ENCODE measurements around the gene RGS3. TPM values are rescaled to one million over a fixed set of nuclear protein-coding genes. Genes with fewer than 3 reads are reported as not detected.
"Not testable (repeated sequence)": the region's sequence is repeated elsewhere in the genome, so short reads cannot be mapped to it uniquely, and the experiment has no call there.

The RGS3 gene
- polyA plus RNA-seq, 4 donors = 41.3 to 52.9 (median 47.4) TPM

DNA sequence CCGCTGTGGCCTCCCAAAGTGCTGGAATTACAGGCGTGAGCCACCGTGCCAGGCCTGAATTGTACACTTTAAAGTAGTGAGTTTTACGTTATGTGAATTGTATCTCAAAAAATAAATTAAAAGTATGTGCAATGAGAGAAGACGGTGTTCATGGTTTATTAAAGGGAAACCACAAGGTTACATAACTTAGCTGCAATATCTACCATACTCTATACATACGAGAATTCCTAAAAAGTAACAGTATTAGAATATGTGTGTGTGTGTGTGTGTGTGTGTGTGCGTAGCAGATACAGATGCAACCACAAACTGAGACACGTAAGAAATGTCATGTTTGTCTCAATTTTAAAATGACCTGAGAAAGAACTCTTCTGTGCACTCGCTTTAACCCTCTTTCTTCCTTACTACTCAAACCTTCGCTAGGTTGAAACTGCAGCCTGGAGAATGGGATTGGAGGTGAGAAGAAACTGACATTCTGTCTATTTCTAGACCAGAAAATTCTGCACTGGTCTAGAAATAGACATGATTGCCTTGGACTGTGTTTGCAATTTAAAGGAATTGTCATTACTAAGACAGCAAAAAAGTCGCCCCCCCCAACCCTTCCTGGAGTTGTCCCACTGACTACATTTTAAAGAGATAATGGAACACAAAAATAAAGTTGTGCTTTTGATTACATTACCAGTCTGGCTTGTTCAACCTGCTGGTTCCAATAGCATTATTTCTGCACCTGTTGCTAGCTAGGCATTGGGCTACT, 167.0 kb downstream of the RGS3 start:
- DNase-seq (ENCODE audit: low read depth in 4 of 4, low spot score in 2 of 4) = no peak

DNA sequence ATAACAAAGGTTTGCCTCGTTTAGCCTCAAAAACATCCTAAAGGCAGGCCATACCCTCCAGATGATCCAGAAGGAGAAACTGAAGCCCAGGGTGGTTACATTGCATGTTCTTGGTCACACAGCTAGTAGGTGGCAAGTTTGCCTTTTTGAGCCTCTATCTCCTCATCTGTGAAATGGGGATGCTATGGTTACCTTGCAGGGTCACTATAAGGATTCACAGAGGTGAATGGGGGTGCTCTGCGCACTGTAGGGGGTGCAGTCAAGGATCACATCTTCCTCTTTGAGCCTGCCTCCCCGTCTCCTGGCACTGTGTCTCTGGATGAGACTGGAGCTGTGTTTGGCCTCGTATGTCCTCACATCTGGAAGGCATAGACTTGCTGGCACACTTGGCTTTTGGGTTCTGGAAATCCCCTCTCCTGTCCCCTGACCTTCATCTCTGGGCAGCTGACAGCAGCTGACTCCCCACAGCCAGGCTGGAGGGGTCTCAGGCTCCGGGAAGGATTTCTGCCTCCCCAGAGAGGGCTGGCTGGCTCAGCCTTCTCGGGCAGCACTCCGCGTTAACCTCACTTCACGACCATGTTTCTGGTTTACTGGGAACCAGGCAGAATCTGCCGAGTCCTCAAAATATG, 167.7 kb downstream of the RGS3 start:
- no peak for DNase-seq (ENCODE audit: low read depth in 4 of 4, low spot score in 2 of 4)

DNA sequence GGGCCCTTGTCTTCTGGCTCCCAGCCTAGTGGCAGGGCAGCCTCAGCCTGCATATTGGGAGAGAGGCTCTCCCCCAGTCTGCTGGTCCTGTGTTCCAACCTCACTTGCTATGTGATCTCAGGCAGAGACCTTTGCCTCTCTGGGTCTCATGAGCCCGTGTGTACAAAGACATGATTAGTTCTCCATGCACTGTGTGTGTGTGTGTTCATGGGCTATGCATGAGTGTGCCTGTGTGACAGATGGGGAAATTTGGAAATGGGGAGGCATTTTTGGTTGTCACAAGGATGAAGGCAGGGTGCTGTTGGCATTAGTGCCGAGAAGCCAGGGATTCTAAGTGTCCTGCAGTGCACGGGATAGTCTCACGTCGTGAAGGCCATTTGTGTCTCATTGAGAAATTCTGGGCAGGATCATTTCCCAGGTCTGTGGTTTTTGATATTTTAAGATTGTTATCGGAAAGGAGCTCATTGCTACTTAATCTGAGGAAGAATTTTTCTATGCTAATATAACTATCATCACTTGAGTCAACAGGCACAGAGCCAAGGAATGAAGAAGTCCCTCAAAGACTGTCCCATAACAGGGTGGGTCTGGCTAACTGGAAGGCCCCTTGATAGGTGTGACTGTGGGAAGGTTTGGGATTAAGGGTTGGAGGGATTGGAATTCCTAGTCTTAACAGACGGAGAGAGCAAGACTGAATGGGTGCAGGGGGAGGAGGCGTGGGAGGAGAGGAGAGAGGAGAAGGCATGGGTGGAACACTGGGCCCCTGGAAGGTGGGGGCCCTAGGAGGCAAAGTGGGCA, 168.5 kb downstream of the RGS3 start:
- DNase-seq (ENCODE audit: low read depth in 4 of 4, low spot score in 2 of 4) = no peak

DNA sequence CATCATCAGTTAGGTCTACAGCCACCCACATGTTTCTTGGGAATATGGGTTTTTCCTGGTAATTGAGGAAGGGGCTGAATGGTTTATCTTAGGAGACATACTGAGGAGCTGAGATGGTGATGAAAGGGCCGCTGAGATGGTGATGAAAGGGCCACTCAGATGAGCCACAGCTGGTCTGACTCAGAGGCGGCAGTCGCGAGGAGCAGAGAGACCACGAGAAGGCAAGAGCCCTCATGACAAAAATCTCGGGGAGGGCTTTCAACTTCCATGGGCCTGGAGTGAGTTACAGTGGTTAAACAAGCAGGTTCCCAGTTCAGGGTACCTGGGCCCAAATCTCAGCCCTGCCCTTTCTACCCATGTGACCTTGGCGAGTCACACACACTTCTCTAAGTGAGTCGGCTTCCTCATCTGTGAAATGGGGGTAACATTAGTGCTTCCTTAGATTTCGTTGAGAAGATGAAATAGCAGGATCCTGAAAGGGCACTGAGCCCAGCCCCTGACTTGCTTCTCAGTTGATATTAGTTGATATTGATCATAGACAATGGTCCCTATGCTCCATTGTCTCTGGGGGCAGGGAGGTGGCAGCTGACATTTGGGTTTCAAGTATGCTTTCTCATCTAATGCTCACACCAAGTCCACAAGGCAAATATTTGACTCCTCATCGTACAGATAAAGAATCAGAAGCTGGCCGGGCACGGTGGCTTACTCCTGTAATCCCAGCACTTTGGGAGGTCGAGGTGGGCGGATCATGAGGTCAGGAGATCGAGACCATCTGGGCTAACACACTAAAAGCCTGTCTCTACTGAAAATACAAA, 169.5 kb downstream of the RGS3 start:
- no peak for DNase-seq (ENCODE audit: low read depth in 4 of 4, low spot score in 2 of 4)

DNA sequence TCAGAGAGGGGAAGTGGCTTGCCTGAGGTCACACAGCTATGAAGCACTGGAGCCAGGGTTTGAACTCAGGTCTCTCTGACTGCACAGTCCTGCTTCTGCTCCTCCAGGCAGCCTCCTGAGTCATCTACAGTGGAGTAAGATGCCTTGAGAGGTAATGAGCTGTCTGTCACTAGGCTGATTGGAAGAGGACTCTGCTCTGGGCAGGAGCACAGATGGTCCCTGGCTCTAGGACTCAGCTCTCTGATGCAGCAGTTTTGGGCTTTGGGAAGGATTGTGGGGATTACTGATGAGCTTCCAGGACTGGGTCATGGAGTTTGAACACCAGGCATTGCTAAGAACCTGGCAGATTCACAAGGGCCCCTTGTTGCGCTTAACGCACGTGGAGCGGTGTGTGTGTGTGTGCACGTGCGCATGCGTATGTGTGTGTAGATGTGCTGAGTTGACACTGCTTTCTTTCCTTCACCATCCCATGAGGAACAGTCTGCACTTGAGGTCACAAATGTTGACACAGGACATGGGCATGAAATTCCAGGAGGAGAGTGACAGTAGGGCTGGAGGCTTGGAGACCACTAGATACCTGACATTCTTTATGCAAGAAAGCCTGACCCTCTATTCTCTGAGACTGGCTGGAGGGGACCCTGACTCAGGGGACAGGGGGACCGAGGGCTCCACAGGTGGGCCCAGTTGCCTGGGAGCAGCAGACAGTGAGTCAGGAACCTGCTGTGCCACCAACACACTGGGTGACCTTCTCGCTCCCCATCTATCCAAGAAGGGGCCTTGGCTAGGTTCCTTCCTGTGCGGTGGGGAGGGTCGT, 170.5 kb downstream of the RGS3 start:
- DNase-seq (ENCODE audit: low read depth in 4 of 4, low spot score in 2 of 4) = no peak

DNA sequence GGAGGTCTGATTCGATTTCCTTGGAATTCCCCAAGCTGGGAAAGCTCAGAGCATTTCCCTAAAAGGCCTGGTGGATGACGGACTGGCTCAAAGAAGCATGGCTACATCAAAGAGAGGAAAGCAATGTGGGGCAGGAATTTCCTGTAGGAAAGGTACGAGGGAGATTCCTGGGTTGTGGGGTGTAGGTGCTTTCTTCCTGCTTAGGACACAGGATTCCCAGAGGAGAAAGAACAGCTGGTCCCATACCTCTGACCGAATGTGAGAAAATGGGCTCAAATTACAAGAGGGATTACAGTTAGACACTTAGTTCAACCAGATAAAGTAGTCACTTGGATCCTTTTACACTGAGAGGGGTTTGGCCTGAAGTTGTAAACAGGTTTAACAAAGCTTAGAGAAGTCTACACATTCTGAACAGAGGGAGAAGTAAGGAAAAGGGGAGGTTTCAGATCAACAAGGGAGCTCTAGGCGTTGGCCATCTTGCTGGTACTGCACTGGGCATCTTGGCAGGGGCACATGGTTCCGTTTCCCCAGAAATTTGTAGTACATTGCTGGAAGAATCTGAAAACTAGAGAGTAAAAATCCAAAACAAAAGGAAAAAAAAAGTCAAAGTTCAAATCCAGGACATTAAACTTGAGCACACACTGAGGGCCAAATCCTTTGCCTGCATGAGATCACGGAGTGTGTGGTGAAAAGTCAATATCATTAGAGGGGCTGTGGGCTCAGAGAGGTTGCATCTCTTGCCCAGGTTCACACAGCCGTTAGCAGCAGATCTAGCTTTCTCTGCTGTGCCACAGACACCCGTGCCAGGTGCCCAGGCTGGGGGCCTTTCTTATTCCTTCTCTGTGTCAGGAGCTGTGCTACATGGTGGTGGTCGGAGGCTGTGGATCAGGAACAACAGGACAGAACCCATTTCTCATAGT, 171.3 kb downstream of the RGS3 start:
- DNase-seq (ENCODE audit: low read depth in 4 of 4, low spot score in 2 of 4) = no peak

DNA sequence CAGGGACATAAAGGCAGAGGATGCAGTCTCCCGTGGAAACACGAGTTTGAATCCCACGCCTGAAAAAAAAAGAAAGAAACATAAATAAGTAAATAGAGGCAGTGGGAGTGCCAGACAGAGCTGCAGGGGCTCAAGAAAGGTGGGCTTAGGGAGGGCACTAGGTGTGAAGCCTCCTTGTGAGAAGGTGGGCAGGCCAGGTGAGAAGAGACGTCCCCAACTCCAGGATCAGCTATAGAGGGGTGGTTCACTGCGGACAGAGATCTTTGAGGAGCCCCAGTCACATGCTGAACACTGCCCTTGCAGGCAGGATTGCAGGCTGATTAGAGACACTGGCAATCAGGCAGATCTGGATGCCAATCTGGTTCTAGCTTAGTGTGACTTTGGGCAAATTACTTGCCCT, 172.1 kb downstream of the RGS3 start:
- no peak for DNase-seq (ENCODE audit: low read depth in 4 of 4, low spot score in 2 of 4)

DNA sequence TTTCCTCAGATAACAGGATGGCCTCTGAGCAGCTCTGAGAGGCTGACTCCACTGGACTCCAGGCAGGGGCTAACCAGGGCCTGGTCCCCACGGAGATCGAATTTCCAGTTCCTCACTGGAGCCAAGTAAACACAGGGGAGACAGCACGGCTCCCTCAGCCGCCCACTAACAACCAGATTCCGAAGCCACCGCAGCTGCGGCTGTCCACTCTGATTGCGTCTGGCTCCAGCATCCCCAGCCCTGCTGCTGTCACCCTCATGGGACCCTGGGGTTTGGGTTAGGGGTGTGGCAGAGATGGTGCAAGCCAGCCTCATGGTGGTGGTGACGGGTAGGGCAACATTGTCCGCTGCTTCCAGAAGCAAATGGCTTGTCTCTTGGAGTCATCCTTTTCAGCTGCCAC, 172.6 kb downstream of the RGS3 start:
- DNase-seq (ENCODE audit: low read depth in 4 of 4, low spot score in 2 of 4) = no peak

DNA sequence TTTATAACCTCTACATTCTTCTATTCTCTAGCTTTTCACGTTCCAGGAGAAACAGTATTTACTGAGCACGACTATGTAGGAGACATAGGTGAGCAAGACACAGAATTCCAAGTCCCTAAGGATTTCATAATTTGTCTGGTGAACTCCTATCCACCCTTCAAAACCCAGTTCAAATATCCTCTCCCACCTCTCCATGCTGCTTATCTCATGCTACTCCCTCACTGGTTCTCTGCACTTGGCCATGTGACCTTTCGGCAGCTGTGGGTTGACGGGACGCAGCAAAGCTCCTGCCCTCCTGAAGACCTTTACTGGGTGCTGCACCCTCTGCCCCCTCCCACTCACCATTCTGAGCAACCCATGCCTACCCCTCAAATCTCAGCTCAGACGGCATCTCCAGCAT, 173.2 kb downstream of the RGS3 start:
- no peak for DNase-seq (ENCODE audit: low read depth in 4 of 4, low spot score in 2 of 4)

DNA sequence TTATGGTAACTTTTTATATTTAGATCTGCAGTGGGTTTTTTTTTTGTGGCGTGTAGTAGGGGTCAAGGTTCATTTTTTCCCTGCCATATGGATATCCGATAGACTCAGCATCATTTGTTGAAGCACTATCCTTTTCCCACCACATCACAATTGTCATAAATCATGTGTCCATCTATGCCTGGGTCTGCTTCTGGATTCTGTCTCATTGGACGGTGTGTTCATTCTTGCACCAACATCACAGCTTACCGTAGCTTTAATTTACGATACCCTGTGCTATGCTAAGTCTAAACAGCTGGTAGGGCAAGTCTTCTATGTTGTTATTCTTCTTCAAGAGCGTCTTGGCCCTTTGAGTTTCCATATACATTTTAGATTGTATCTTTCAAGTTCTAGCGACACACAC, 175.0 kb downstream of the RGS3 start:
- DNase-seq (ENCODE audit: low read depth in 4 of 4, low spot score in 2 of 4) = no peak

DNA sequence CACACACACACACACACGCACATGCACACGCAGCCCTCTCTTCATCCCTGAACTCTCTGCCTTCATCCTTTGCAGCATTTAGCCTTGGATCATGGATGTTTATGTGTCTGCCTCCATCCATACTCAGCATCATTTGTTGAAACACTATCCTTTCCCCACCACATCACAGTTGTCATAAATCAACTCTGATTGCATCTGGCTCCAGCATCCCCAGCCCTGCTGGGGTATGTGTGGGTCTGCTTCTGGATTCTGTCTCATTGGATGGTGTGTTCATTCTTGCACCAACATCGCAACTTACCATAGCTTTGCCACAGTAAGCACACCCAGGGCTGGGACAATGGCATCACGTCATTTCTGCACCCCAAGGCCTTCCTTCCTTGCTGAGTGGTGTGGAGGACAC, 175.4 kb downstream of the RGS3 start:
- DNase-seq (ENCODE audit: low read depth in 4 of 4, low spot score in 2 of 4) = no peak

DNA sequence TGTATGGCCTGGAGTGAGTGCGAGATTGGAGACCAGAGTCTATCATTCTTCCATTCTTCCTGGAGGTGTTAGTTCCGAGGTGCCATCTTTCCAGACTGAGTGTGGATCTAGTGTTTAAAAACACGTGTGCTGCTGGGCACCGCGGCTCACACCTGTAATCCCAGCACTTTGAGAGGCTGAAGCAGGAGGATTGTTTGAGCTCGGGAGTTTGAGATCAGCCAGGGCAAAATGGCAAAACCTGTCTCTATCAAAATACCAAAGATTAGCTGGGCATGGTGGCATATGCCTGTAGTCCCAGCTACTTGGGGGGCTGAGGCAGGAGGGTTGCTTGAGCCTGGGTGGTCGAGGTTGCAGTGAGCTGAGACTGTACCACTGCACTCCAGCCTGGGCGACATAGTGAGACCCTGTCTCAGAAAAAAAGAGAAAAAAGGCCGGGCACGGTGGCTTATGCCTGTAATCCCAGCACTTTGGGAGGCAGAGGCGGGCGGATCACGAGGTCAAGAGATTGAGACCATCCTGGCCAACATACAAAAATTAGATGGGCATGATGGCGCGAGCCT, 176.0 kb downstream of the RGS3 start:
- DNase-seq (ENCODE audit: low read depth in 4 of 4, low spot score in 2 of 4) = not testable (repeated sequence)

DNA sequence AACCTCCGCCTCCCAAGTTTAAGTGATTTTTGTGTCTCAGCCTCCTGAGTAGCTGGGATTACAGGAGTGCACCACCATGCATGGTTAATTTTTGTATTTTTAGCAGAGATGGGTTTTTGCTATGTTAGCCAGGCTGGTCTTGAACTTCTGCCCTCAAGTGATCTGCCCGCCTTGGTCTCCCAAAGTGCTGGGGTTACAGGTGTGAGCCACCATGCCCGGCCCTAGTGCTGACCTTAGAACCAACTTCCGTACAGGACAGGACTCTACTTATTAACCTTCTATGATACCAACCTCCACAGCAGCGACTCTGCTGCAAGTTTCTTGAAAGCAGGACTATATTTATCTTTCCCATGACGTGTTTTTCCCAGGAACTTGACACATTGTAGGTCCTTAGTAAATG, 176.9 kb downstream of the RGS3 start:
- no peak for DNase-seq (ENCODE audit: low read depth in 4 of 4, low spot score in 2 of 4)

DNA sequence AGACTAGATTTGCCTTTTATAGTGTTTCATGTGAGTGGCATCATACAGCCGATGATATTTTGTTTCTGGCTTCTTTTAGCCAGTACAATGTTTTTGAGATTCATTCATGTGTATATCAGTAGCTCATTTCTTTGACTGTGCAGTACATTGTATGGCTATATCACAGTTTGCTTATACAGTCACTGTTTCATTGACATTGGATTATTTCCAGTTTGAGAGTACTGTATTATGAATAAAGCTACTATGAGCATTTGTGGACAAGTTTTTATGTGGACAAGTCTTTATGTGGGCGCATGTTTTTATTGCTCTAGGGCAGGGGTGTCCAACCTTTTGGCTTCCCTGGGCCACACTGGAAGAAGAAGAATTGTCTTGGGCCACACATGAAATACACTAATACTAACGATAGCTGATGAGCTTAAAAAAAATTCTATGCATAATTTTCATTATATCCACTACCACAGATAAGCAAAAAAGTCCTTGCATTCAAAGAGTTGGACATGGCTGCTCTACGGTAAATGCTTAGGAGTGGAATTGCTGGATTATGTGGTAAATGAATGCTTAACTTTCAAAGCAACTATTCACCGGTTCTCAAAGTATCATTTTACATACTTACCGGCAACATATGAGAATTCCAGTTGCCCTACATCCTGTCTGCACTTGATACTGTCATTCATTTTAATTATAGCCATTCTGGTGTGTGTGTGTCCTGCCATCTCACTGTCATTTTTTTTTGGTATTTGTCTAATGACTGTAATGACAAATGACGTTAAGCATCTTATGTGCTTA, 177.8 kb downstream of the RGS3 start:
- DNase-seq (ENCODE audit: low read depth in 4 of 4, low spot score in 2 of 4) = no peak

DNA sequence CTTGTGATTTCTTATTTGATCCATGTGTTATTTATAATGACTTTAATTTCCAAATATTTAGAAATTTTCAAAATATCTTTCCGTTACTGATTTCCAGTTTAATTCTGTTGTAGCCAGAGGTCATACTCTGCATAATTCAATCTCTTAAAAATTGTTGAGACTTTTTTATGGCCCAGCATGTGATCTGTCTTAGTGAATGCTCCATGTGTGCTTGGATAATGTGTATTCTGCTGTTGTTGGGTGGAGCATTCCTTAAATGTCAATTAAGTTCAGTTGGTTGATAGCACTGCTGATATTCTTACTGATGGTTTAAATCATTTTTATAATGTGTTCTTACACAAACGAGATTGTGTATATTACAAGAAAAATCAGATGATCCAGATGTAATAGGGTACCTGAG, 180.8 kb downstream of the RGS3 start:
- no peak for DNase-seq (ENCODE audit: low read depth in 4 of 4, low spot score in 2 of 4)

DNA sequence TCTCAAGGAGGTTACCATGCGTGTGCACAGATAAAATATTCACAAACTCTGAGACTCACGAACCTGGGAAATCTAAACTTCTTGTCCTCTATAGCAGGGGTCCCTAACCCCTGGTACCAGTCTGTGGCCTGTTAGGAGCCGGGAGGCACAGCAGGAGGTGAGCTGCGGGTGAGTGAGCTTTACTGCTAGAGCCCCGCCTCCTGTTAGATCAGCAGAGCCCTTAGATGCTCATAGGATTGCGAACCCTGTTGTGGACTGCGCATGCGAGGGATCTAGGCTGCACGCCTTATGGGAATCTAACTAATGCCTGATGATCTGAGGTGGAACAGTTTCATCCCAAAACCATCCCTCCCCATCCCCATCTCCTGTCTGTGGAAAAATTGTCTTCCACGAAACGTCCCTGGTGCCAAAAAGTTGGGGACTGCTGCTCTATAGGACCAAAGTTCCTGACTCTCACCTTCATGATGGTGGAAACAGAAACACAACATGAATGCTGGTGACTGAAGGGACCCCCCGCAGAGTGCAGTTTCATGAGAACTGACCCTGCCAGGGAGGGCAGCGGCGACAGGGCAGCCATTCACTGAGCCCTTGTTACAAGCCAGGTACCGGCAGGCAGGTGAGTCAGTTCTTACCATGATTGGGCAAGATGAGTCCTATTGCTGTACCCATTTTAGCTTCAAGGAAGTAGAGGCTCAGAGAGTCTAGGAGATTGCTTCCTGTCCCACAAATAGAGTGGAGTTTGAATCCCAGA, 181.9 kb downstream of the RGS3 start:
- no peak for DNase-seq (ENCODE audit: low read depth in 4 of 4, low spot score in 2 of 4)

DNA sequence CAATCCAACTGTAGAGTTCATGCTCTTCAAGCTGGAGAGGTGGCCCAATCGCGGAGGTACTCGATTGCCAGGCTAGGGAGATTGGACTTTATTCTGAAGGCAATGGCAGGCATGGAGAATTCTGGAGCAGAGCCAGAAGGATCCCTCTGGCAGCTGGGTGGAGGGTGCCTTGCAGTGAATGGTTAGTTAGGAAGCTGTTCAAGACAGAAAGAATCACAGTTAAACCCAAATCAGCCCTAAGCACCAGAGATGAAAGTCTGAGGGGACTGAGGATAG, 182.4 kb downstream of the RGS3 start:
- DNase-seq (ENCODE audit: low read depth in 4 of 4, low spot score in 2 of 4) = no peak
